ENCODE measurements around the gene HDAC1.
A peak's percentile ranks its signal among the peaks of the same experiment; 100 is the strongest.
"Not testable (repeated sequence)": the region's sequence is repeated elsewhere in the genome, so short reads cannot be mapped to it uniquely, and the experiment has no call there.

The HDAC1 gene

GRCh38 chr1:32291708-32292538, at the start of gene HDAC1:
TSS of gene HDAC1 (plus strand) at chr1:32292083. CDS start at chr1:32292170, 87 bp downstream.
- DNase-seq = peak; percentile 94

- peak; percentile 5 for DNase-seq
These were observed 49.5 kb upstream of the HDAC1 start for GRCh38 chr1:32242341-32242851.

GRCh38 chr1:32246888-32247273, 45.0 kb upstream of the HDAC1 start, which contains the start of gene FAM167B:
TSS of gene FAM167B (plus strand) at chr1:32247222. CDS start at chr1:32247422, 200 bp downstream.
- no peak for DNase-seq

GRCh38 chr1:32247452-32247851, 44.4 kb upstream of the HDAC1 start:
- DNase-seq = no peak

GRCh38 chr1:32247983-32248889, 43.6 kb upstream of the HDAC1 start:
- DNase-seq = peak; percentile 87

- DNase-seq = peak; percentile 5
These were observed 41.9 kb upstream of the HDAC1 start for GRCh38 chr1:32249831-32250525.

GRCh38 chr1:32250893-32251716, 40.8 kb upstream of the HDAC1 start, which contains the start of gene LCK:
TSS of gene LCK (plus strand) at chr1:32251265. CDS start at chr1:32274330, 23,065 bp downstream.
- DNase-seq = no peak

GRCh38 chr1:32255072-32256071, 36.5 kb upstream of the HDAC1 start:
- no peak for DNase-seq

GRCh38 chr1:32256473-32257226, 35.2 kb upstream of the HDAC1 start:
- DNase-seq = no peak

- no peak for DNase-seq
These were observed 34.7 kb upstream of the HDAC1 start for GRCh38 chr1:32257227-32257508.

GRCh38 chr1:32263236-32263593, 28.7 kb upstream of the HDAC1 start:
- DNase-seq = not testable (repeated sequence)

- no peak for DNase-seq
These were observed 28.1 kb upstream of the HDAC1 start for GRCh38 chr1:32263744-32264143.

GRCh38 chr1:32265846-32266245, 26.0 kb upstream of the HDAC1 start:
- DNase-seq = no peak

GRCh38 chr1:32266921-32267591, 24.8 kb upstream of the HDAC1 start:
- no peak for DNase-seq

GRCh38 chr1:32269744-32270143, 22.1 kb upstream of the HDAC1 start:
- DNase-seq = no peak

- DNase-seq = no peak
These were observed 19.1 kb upstream of the HDAC1 start for GRCh38 chr1:32272557-32273390.

GRCh38 chr1:32273391-32274208, 18.3 kb upstream of the HDAC1 start:
- DNase-seq = peak; percentile 89

Measured in NCI-H146 (cell line).